HG03045 (cell line): ENCODE measurements around the gene MTMR12.

Experiments
- ATAC-seq: cut with Tn5 transposase; IDR thresholded peaks from one replicate; pipeline ENCODE4 v1.9.1; 2021; ENCODE audit warnings: mild to moderate bottlenecking, moderate library complexity; ENCODE audit not compliant: unreplicated experiment

MTMR12 gene

DNA sequence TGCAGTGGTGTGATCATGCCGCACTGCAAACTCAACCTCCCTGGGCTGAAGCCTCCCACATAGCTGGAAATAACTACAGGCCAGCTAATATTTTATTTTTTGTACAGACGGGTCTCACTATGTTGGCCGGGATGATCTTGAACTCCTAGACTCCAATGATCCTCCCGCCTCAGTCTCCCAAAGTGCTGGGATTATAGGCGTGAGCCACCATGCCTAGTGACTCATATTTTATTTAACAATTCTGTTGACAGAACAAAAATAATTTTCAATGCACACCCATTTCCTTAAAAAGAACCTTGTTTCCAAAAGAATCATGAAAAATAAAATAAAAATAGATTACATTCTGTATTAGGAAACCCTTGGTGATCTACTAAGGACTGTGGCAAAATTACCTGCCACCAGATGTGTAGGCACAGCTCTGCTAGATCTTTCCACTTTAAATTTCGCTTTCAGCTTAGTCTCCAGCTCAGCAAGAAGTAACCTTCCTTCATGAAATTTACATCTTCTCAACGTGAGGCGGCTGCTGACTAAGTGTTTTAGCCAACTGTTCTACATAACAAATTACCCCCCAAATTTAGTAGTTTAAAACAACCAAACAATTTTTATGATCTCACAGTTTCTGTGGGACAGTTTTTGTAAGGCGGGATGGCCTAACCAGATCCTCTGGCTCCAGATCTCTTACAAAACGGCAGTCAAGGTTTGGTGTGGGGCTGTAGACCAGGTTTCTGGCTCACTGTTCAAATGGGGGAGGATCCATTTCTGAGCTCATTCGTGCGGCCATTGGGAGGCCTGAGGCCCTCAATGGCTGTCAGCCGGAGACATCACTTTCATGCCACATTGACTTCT lies 106.0 kb downstream of the MTMR12 start:
- no peak for ATAC-seq

DNA sequence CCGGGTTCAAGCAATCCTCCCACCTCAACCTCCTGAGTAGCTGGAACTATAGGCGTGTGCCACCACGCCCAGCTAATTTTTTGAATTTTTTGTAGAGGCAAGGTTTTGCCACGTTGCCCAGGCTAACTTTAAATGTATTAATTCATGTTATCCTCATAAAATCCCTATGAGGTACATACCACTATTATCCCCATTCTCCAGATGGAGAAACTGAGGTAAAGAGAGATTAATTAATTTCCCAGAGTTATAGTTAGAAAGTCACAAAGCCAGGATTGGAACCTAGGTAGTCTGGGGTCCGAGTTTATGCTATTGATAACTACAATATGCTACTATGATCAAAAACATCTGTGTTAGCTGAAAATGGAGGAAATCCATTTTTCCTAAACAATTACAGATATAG lies 106.7 kb downstream of the MTMR12 start:
- ATAC-seq, result no peak

DNA sequence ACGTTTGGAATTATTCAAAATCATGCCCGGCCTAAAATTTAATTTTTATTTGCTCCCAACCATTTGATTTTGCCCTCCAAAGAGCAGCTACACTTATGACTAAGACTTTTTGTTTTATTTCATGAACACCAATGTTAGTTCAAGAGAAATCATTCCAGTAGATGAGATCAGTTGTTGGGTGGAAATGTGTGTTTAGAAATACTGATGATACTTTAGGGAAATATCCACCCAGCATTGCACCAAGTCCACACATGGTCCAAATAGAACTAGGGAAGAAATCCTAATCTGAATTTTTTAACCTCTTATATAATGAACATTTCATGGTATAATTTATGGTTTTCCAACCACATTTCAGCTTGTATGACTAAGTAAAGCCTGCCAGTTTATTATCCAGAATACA lies 110.3 kb downstream of the MTMR12 start:
- no peak for ATAC-seq

- no peak for ATAC-seq
Observed at GRCh38 chr5:32201122-32201753, 111.5 kb downstream of the MTMR12 start.

DNA sequence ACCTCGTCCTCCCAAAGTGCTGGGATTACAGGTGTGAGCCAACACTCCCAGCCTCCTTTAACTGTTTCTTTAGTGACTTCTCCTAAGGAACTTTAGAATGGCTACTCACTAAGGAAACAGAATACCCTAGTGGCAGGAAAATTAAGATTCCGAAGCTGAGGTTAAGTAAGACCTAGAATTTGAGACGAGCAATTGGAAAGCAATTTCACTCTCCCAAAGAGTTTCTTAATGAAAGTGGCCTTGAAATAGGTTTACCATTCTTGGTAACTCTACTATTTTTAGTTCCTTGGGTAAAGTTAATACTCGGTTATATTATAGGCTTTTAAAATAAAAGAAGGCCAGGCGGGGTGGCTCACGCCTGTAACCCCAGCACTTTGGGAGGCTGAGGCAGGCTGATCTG lies 115.7 kb downstream of the MTMR12 start:
- no peak for ATAC-seq

- no peak for ATAC-seq
Observed at GRCh38 chr5:32195265-32195664, 117.5 kb downstream of the MTMR12 start.

- ATAC-seq, result peak; percentile 75
Observed at GRCh38 chr5:32193591-32193990, 119.1 kb downstream of the MTMR12 start.

- ATAC-seq, result no peak
Observed at GRCh38 chr5:32190095-32190494, 122.6 kb downstream of the MTMR12 start.

DNA sequence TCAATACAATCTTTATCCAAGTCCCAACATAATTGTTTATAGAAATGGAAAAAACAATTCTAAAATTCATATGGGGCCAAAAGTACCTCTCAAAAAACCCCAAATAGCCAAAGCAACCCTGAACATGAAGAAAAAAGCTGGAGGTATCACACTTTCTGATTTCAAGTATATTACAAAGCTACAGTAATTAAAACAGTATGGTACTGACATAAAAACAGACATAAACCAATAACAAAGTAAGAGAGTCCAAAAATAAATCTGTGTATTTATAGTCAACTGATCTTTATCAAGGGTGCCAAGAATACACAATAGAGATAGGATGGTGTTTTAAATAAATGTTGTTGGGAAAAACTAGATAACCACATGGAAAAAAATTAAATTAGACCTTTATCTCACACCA lies 125.1 kb downstream of the MTMR12 start:
- ATAC-seq, result no peak

GRCh38 chr5:32182463-32183063 lies 130.2 kb downstream of the MTMR12 start:
- ATAC-seq, result peak; percentile 83
